Stimulated activated CD8-positive, alpha-beta memory T cell treated with anti-CD3 and anti-CD28 coated beads, Interleukin-4, amount 100 ng/mL, for 4 hours (primary cell): ENCODE measurements around the gene CADM1.

Experiments
- DNase-seq, 2 donors: peaks; one replicate each; pipeline ENCODE4 v3.0.0-alpha.2; 2020; ENCODE audit warnings: low read depth in 2 of 2, low spot score in 1 of 2

Gene CADM1

GRCh38 chr11:115450519-115450918 is 53.7 kb downstream of the CADM1 start:
- DNase-seq: no peak

- no peak for DNase-seq
These were observed 56.8 kb downstream of the CADM1 start for GRCh38 chr11:115447273-115447864.

- DNase-seq: no peak
These were observed 58.0 kb downstream of the CADM1 start for GRCh38 chr11:115446214-115446613.

GRCh38 chr11:115444542-115444941 is 59.7 kb downstream of the CADM1 start:
- DNase-seq: no peak

- DNase-seq: no peak
These were observed 64.2 kb downstream of the CADM1 start for GRCh38 chr11:115439969-115440540.

GRCh38 chr11:115439385-115439784 is 64.8 kb downstream of the CADM1 start:
- no peak for DNase-seq

GRCh38 chr11:115437902-115438575 is 66.2 kb downstream of the CADM1 start:
- DNase-seq: no peak

- DNase-seq: no peak
These were observed 73.9 kb downstream of the CADM1 start for GRCh38 chr11:115430345-115430744.

GRCh38 chr11:115428306-115428705 is 75.9 kb downstream of the CADM1 start:
- no peak for DNase-seq

GRCh38 chr11:115425816-115426215 is 78.4 kb downstream of the CADM1 start:
- DNase-seq: no peak

GRCh38 chr11:115425250-115425649 is 79.0 kb downstream of the CADM1 start:
- DNase-seq: no peak

GRCh38 chr11:115423728-115424459 is 80.3 kb downstream of the CADM1 start:
- no peak for DNase-seq

- no peak for DNase-seq
These were observed 82.1 kb downstream of the CADM1 start for GRCh38 chr11:115421992-115422689.

GRCh38 chr11:115421352-115421991 is 82.7 kb downstream of the CADM1 start:
- no peak for DNase-seq

GRCh38 chr11:115420505-115420904 is 83.7 kb downstream of the CADM1 start:
- no peak for DNase-seq

GRCh38 chr11:115418626-115419025 is 85.6 kb downstream of the CADM1 start:
- no peak for DNase-seq

GRCh38 chr11:115418081-115418480 is 86.1 kb downstream of the CADM1 start:
- no peak for DNase-seq

- no peak for DNase-seq
These were observed 93.1 kb downstream of the CADM1 start for GRCh38 chr11:115411120-115411519.

- no peak for DNase-seq
These were observed 94.5 kb downstream of the CADM1 start for GRCh38 chr11:115409691-115410220.

- DNase-seq: no peak
These were observed 95.0 kb downstream of the CADM1 start for GRCh38 chr11:115409116-115409670.
